Mesothelial cell of epicardium (in vitro differentiated cells): Measurements from ENCODE around the gene CRAMP1. TPM values are rescaled to one million over a fixed set of nuclear protein-coding genes. Genes with fewer than 3 reads are reported as not detected.
A peak's percentile ranks its signal among the peaks of the same experiment; 100 is the strongest.

Experiments
- DNase-seq, 2 experiments: peaks; one replicate each; pipeline ENCODE4 v3.0.0; 2021; ENCODE audit warnings: low spot score in 2 of 2; ENCODE audit not compliant: unreplicated experiment in 2 of 2
- H3K27ac Mint-ChIP-seq: 2 replicates; pipeline ENCODE4 v1.8.0; 2021; ENCODE audit warnings: mixed read lengths
- H3K27me3 Mint-ChIP-seq: 2 replicates; pipeline ENCODE4 v1.8.0; 2021; ENCODE audit warnings: low read depth, mixed read lengths
- H3K36me3 Mint-ChIP-seq: 2 replicates; pipeline ENCODE4 v1.8.0; 2021; ENCODE audit warnings: mixed read lengths
- H3K4me1 Mint-ChIP-seq: 2 replicates; pipeline ENCODE4 v1.8.0; 2021; ENCODE audit warnings: mixed read lengths
- H3K4me3 Mint-ChIP-seq: 2 replicates; pipeline ENCODE4 v1.8.0; 2021; ENCODE audit warnings: mild to moderate bottlenecking, moderate library complexity, mixed read lengths
- H3K9me3 Mint-ChIP-seq: 2 replicates; pipeline ENCODE4 v1.8.0; 2021; ENCODE audit warnings: mixed read lengths
- CTCF ChIP-seq: fragments of 200-600 bp; sonication (generic); IDR thresholded peaks from one replicate; pipeline ENCODE4 v1.5.0; 2021; ENCODE audit warnings: antibody characterized with exemption; ENCODE audit not compliant: unreplicated experiment
- total RNA-seq: library from RNA; stranded (reverse); gene quantifications from 3 replicates; pipeline ENCODE4 v1.2.1, GENCODE V29; 2021

CRAMP1 gene
- total RNA-seq, 1 donor from 2014 or later = 44.8 TPM

- no peak for DNase-seq
- Mint-ChIP-seq H3K36me3 (peaks cover 38% of the 10 kb centered on the region), H3K27me3 (no peaks in the 10 kb centered on the region), H3K4me1 (no peaks in the 10 kb centered on the region), H3K9me3 (no peaks in the 10 kb centered on the region), H3K4me3 (no peak overlapping the region), H3K27ac (no peak overlapping the region)
- TF ChIP-seq CTCF = no peak
These were observed 22.4 kb downstream of the CRAMP1 start for GRCh38 chr16:1634541-1634940.

- Mint-ChIP-seq H3K36me3 (peaks cover 39% of the 10 kb centered on the region), H3K27ac (no peak overlapping the region), H3K27me3 (no peaks in the 10 kb centered on the region), H3K4me3 (no peak overlapping the region), H3K4me1 (no peaks in the 10 kb centered on the region), H3K9me3 (no peaks in the 10 kb centered on the region)
- no peak for DNase-seq
- no peak for TF ChIP-seq CTCF
These were observed 22.9 kb downstream of the CRAMP1 start for GRCh38 chr16:1635070-1635469.

GRCh38 chr16:1637526-1637925 is 25.4 kb downstream of the CRAMP1 start:
- Mint-ChIP-seq H3K36me3 (peaks cover 56% of the 10 kb centered on the region), H3K27me3 (no peaks in the 10 kb centered on the region), H3K27ac (no peak overlapping the region), H3K4me3 (no peak overlapping the region), H3K9me3 (no peaks in the 10 kb centered on the region), H3K4me1 (peaks cover 2% of the 10 kb centered on the region)
- TF ChIP-seq CTCF = no peak
- no peak for DNase-seq

- H3K4me1 Mint-ChIP-seq = peaks cover 2% of the 10 kb centered on the region
- DNase-seq = no peak
- TF ChIP-seq CTCF = no peak
- H3K27ac Mint-ChIP-seq = no peak overlapping the region
- H3K9me3 Mint-ChIP-seq = no peaks in the 10 kb centered on the region
- no peaks in the 10 kb centered on the region for H3K27me3 Mint-ChIP-seq
- H3K36me3 Mint-ChIP-seq = peaks cover 54% of the 10 kb centered on the region
- H3K4me3 Mint-ChIP-seq = no peak overlapping the region
These were observed 26.6 kb downstream of the CRAMP1 start for GRCh38 chr16:1638757-1639156.

GRCh38 chr16:1639282-1639681 is 27.1 kb downstream of the CRAMP1 start:
- Mint-ChIP-seq H3K9me3 (no peaks in the 10 kb centered on the region), H3K4me1 (peaks cover 2% of the 10 kb centered on the region), H3K27me3 (no peaks in the 10 kb centered on the region), H3K27ac (no peak overlapping the region), H3K4me3 (no peak overlapping the region), H3K36me3 (peaks cover 54% of the 10 kb centered on the region)
- no peak for TF ChIP-seq CTCF
- DNase-seq = no peak

- H3K27me3 Mint-ChIP-seq = no peaks in the 10 kb centered on the region
- peaks cover 2% of the 10 kb centered on the region for H3K4me1 Mint-ChIP-seq
- no peak for DNase-seq
- no peaks in the 10 kb centered on the region for H3K9me3 Mint-ChIP-seq
- peaks cover 52% of the 10 kb centered on the region for H3K36me3 Mint-ChIP-seq
- peak overlapping the region; percentile 83 for H3K27ac Mint-ChIP-seq
- TF ChIP-seq CTCF = no peak
- no peak overlapping the region for H3K4me3 Mint-ChIP-seq
These were observed 27.7 kb downstream of the CRAMP1 start for GRCh38 chr16:1639860-1640259.
